ELF-1 (cell line): ENCODE data around the gene CTRB2.
A peak's percentile ranks its signal among the peaks of the same experiment; 100 is the strongest.
"Not testable (repeated sequence)": the region's sequence is repeated elsewhere in the genome, so short reads cannot be mapped to it uniquely, and the experiment has no call there.

Experiments used
- DNase-seq: peaks from one replicate; pipeline ENCODE4 v3.0.0-alpha.2; 2016; ENCODE audit warnings: low read depth, low spot score

CTRB2 gene

DNA sequence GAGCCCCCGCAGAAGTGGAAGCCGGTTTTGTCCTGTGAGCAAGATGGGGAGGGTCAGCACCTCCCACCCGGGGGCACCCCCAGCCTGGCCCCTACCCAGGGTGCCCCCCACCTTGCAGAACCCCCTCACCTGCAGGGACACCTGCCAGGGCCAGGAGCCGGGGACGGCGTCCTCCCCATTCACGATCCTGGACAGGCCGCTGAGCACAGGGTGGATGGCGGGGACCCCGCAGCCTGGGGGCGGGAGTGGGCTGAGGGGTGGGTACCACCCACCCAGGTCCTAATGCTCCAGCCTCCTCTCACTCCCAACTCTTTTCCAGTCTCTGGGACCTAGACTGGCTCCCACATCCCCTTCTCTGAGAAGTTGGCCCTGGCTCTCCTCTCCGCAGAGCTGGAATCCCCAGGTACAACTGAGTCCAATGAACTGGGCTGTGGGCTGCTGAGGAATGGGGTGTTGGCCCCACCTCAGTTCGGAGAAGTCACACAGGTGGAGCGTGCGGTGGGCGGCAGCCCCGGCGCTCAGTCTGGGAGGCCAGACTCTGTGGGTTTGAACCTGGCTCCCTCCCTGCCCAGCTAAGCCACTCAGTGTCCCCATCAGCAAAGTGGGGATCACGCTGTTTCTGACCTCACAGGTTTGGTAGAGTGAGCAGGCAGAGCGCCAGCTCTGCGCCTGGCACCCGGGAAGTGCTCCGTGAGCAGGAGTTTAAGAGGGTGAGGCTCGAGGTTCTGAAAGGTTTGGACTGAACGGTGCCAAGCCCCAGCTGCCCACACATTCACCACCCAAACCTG is 806 bp downstream of the CTRB2 start:
- not testable (repeated sequence) for DNase-seq

DNA sequence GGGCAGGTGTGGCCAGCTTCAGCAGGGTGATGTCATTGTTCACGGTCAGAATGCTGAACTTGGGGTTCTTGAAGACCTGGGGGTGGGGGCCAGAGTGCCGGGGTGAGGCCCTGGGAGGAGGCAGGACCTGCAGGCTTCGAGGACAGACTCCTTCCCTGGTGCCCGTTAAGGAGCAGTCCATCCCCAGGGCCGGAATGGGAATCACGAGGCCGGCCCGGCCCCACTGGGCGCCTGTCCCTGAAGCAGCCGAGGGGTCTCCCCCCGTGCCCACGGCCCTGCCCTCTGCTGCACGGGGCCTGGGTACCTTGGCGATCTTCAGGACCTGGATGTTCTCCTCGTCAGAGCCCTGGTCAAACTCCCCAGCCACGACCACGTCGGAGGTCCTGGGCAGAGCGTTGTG is 1.5 kb downstream of the CTRB2 start:
- DNase-seq, result not testable (repeated sequence)

DNA sequence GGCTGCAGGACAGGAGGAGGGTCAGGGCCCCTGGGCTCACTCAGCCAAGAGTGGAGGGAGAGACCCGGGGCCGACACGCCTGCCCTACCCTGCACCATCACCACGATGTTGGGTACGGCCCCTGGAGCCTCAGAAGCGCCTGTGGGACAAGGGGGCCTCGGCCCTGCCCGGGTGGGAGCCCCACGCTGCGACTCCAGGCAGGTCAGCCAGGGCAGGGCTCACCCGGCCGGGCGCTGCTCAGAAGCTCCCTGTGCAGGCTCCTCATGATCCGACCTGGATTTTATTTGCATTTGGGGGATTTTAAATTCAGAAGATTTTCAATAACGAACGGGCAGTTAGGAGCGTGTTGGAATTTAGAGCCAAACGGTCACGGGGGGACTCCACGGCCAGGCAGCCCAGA is 2.1 kb downstream of the CTRB2 start:
- not testable (repeated sequence) for DNase-seq

DNA sequence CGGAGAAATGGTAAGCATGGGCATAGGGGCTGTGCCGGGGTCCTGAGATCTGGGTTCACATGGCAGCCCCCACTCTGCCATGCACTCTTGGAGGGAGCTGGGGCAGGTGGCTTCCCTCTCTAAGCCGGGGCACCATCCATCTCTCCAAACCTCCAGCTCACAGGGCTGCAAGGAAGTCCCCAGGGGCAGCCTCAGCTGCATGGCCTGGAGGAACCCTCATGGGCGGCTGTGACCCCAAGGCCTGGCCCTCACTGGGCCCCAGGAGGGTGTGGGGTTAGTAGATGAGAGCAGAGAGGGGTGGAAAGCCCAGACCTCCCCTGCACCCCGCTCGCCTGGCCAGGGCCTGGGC is 2.6 kb downstream of the CTRB2 start:
- DNase-seq, result no peak

DNA sequence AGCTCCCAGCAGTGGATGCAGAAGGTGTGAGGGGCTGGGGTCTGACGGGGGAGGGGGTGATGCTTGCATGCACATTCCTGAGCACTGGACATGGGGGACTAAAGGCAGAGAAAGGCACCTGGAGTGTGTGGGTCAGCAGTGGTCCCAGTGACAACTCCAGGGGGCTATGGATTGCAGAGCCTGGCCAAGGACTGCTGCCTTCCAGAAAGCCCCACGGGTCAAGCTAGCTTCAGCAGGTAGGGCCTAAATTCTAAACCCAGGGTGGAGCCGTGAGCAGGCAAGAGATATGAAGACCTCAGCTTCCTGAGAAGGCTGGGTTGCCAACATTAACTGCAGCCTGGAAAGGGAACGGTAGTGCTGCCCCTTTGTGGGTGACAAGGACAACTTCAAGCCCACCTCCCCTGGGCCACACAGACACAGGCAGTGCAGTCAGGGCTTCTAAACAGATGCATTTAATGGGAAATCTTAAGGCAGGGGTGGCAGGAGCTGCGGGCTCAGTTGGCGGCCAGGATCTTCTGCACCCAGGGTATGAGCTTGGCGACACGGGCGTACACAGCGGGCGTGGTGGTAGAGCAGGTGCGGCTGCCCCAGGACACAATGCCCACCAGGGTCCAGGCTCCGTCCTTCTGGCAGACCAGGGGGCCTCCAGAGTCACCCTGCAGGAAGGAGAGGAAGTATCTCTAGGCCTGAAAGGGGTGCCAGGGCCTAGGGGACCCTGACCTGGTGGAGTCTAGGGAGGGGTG is 3.1 kb downstream of the CTRB2 start:
- DNase-seq, result no peak

DNA sequence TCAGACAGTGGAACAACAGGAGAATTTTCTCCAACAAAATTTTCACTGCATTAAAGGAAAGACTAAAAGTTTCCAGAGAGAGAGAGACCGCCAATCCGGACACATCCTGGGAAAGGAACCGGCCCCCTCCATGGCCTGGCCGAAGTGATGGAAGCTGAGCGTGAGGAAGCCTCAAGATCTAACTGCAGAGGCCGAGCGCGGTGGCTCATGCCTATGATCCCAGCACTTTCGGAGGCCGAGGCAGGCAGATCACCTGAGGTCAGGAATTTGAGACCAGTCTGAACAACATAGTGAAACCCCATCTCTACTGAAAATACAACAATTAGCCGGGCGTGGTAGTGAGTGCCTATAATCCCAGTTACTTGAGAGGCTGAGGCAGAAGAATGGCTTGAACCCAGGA is 3.9 kb downstream of the CTRB2 start:
- no peak for DNase-seq

DNA sequence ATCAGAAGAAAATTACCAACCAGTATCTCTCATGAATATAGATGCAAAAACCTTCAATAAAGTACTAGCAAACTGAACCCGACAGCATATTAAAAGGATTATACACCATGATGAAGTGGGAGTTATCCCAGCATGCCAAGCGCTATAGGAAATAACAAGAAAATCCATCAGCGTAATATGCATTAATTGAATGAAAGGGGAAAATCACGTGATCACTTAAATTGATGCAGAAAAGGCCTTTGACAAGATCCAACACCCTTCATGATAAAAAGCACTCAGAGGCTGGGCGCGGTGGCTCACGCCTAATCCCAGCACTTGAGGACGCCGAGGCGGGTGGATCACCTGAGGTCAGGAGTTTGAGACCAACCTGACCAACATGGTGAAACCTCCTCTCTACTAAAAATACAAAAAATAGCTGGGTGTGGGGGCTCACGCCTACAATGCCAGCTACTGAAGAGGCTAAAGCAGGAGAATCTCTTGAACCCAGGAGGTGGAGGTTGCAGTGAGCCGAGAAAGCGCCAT is 4.8 kb downstream of the CTRB2 start:
- no peak for DNase-seq

DNA sequence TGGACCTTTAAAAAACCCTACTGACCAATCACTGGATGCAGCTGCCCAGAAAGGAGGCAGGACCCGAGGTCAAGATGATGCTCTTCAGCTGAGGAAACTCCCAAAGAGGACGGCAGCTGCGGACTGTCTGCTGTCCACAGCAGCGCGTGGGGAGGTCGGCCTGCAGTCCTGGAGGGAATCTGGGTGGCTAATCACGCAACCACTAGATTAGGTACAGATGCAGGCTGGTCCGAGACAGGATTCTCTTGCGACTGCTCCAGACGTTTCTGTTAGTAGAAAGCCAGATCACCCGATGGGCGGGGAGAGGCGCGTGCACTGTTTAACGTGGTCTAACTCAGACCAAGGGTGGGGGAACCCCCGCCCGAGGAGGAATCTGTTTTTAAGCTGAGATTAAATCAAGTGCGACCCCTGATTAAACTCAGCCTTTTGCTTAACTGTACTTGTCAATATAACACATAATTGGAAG is 8.8 kb downstream of the CTRB2 start:
- DNase-seq, result peak; percentile 41

DNA sequence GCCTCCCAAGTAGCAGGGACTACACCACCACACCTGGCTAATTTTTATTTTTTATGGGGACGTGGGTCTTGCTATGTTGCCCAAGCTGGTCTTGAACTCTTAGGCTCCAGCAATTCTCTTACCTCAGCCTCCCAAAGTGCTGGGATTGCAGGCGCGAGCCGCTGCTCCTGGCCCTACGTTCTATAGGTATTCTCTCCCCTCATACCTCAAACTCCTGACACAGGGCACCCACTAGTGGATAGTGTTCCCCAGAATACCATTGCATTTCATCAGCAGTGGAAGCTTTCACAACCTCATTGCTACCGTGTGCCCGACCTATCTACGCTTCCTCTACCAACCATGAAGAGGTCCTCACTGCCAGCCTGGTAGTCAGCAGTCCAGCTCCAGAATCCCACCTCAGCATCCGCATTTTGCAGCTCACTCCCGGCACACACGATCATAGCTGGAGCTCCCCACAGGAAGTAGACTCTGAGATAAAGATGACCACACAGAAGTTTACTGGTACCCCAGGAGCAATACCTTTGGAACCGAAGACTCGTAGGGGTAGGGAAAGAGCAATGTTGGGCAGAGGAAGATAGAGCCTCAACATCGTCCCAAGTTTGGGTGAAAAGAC is 9.3 kb downstream of the CTRB2 start:
- no peak for DNase-seq

DNA sequence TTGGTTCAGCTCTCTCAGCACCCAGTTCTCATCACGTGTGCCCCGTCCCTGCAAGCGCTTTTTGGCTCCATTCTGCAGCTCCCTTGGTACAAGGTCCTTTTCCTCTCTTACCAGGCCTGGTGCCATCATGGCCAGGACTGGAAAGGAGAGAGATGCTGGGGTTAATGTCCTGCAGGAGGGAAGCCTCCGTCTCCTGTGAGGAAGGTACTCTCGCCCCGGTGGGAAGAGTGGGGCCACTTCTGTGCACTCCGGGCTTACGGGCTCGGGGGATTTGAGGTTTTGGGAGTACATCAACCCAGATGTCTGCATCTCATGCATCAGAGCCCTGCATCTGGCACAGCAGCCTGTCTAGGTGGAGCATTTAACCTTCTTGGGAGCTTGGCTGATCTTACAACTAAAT is 10.1 kb downstream of the CTRB2 start:
- no peak for DNase-seq

DNA sequence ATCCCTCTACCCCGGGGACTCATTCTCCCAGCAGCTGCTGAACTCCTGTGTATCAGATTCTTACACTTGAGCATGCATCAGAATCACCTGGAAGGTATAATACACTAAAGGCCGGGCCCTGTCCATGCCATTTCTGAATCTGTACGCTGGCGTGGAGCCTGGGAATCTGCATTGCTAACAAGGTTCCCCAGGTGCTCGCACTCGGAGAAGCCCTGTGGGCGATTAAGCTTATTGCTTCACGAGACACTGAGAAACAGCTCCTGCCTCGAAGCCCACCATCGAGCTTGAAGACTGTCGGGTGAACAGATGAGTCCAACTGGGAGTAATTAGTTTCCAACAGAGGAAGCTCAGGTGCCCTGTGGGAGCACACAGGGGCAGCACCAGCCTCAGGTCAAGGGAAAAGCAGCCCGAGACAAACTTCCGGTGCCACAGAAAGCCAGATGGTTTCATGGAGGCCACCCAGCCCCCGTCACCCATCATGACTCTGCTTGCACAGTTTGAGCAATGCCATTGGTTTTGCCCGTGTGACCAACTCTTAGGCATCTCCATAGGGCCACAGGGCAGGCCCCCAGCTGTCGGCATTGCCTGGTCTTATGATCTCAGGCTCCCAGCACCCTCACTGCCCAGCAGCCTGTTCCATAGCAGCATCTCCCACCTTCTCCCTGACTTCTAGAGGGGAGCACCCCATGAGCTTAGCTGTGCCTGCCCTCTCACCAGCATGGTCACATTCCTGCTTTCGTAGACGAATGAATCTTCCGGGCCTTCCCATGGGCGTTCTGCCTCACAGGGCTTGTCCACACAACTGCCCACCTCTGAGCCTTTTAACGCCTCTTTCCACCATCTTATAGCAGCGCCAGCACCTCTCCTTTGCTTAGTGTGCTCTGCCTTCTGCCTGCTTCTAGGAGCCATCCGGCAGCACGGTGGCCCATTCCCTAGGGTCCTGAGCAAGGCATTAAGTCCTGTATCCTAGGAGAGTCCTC is 10.9 kb downstream of the CTRB2 start:
- no peak for DNase-seq

DNA sequence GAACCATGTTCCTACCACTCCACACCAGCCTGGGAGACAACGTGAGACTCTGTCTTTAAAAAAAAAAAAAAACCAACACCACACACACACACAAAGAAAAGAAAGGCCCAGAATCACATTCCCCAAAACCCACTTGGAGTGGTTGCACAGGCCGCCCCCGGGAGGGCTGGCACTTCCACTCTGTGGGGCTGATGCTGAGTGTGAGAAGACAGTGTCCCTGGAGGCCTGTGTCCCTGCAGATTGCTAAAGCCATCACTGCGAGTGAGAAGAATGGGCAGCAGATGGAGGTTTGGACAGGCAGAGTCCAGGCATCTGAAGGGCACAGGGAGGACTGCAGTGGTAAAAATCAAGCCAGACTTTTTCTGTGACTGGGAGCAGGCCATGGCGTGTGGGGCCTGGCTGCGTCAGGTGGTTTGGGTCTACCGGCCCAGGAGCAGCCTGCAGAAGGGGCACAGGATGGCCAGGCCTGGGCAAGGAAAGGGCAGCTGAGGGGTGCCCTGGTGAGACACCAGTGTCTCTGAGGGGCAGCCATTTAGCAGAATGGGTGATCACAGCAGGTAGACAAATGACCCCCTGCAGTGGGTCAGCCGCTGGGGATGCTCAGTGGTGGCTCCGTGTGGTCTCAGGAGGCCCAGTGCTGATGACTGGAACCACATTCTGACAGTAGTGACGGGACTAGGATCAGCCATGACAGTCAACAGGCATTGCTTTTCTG is 13.1 kb downstream of the CTRB2 start:
- DNase-seq, result no peak

DNA sequence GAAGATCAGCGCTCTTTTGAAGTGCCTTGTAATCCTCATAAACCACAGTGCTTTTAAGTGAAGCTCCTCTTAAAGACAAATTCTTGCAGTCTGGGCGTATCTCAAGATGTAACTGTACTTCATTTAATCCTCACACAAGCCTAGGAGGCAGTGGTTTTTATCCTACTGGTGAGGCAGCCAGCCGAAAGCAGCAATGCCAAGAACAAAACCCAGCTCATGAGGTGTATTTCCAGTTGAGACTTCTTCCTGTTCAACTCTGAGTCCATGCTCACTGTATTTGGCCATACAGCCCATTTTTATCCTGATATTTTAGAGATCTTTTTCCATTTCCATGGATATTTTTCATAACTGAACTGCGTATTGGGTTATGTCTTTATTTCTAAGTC is 13.7 kb downstream of the CTRB2 start:
- DNase-seq, result no peak

DNA sequence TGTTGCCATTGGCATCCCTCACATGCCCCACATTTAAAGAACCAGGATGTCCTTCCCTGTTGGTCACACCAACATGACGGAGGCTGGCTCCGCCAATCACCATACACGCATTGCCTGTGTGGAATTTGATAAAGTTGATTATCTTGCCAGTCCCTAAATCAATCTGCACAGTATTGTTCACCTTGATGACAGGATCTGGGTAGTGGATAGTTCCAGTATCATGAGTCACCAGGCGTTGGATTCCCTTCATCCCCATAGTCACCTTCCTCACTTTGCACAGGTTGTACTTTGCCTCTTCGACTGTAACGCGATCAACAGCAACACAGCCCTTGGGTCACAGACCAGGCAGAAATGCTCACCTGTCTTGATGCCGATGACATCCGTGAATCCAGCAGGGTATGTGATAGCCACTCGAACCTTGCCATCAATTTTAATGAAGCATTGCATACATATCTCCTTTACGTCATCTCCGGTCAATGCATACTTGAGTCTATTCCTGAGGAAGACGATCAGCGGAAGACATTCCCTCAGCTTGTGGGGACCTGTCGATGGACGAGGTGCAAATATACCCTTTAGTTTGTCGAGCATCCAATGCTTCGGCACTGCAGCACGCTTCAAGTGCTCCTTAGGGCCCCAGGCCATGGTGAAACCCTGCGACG is 14.2 kb downstream of the CTRB2 start:
- DNase-seq, result no peak

DNA sequence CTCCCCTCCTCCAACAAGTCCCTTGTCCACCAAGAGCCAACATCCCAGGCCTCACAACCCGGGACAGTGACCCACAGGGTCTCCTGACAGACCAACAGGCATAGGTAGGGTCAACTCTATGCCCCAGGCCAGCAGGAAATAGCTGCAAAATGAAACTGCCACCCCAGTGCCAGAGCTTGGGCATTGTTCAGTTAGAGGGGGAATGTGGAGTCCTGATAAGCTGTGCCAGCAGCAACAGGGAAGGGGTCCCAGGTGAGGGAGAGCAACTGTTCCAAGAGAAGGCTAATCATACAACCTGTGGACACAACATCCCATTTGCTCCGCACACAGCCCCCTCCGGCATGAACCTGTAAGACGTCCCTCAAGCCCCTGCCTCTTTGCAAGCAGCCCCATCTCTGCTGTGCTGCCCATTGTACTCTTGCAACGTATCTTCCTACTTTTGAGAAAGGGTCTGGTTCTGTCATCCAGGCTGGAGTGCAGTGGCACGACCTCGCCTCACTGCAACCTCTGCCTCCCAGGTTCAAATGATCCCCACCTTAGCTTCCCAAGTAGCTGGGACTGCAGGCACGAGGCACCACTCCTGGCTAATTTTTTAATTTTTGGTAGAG is 17.2 kb downstream of the CTRB2 start:
- no peak for DNase-seq

DNA sequence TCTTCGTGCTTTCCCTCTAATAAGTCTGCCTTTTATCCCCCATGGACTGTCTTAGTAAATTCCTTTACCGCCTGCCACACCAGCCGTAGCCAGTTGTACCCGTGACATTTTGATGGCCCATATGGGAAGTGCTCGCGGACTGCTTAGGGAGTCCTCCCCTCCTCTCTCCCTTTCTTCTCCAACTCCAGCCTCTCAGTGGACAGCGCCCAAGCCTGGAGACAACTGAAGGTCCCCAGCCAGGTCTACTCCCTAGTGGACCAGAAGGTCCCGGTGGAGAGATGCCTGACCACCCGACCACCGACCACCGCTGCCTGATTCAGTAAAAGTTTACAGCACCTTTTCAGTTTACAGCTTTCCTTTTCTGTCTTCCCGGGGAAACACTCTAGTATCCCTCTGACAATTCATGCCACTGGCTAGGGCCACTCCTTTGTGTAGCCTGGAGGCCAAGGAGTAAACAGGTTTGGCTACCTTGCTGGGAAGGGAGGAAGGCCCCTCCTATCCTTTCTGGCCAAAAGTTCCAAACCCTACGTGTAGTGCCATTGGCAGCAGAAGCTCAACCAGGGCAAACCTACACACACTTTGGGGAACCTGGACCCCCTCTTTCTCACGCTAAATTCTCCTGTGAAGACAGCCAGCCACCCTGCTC is 18.0 kb downstream of the CTRB2 start:
- DNase-seq, result peak; percentile 71

DNA sequence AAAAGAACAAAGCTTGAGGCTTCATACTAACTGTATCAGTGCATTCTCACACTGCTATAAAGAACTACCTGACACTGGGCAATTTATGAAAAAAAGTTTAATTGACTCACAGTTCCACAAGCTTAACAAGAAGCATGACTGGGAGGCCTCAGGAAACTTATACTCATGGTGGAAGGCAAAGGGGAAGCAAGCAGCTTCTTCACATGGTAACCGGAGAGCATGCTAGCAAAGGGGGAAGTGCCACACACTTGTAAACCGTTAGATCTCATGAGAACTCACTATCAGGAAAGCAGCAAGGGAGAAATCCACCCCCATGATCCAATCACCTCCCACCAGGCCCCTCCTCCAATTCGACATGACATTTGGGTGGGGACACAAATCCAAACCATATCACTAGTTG is 25.3 kb downstream of the CTRB2 start:
- DNase-seq, result no peak

DNA sequence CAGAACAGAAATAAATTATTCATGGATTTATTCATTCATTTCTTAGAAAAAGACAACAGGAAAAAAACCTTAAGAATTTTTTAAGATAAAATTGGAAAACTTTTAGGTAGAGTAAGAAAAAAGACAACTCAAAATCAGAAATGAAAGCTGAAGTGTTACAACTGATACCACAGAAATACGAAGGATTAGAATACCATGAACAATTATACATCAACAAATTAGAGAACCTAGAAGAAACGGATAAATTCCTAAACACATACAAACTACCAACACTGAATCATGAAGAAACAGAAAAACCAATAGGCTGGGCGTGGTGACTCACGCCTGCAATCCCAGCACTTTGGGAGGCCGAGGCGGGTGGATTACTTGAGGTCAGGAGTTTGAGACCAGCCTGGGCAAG is 27.8 kb downstream of the CTRB2 start:
- DNase-seq, result no peak

DNA sequence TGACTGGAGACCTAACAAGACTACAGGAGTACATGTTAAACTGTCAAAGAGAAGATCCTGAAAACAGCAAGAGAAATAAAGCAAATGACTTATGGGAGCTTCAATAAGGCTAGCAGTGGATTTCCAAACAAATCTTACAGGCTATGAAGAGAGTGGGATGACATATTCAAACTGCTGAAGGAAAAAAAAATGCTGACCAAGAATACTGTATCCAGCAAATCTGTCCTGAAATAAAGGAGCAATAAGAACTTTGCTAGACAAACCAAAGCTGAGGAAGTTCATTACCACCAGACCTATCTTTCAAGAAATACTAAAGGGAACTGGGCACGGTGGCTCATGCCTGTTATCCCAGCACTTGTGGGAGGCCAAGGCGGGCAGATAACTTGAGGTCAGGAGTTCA is 30.0 kb downstream of the CTRB2 start:
- DNase-seq, result no peak
